Left renal cortex interstitium (tissue), 4 donors: ENCODE data around the gene SPOP. TPM values are rescaled to one million over a fixed set of nuclear protein-coding genes. Genes with fewer than 3 reads are reported as not detected.
"Not testable (repeated sequence)": the region's sequence is repeated elsewhere in the genome, so short reads cannot be mapped to it uniquely, and the experiment has no call there.

Experiments used
- DNase-seq, 4 donors: peaks; one replicate each; pipeline ENCODE4 v3.0.0-alpha.2; 2013; ENCODE audit warnings: low read depth in 4 of 4, low spot score in 2 of 4, missing footprints in 1 of 4
- polyA plus RNA-seq, 4 donors: library from polyadenylated mRNA; unstranded; fragments of 120-200 nt; gene quantifications; one replicate each; pipeline ENCODE4 v1.2.1, GENCODE V29; 2013; ENCODE audit not compliant: insufficient read length in 4 of 4

The SPOP gene
- polyA plus RNA-seq, 4 donors = 62.4 to 79.0 (median 69.9) TPM

DNA sequence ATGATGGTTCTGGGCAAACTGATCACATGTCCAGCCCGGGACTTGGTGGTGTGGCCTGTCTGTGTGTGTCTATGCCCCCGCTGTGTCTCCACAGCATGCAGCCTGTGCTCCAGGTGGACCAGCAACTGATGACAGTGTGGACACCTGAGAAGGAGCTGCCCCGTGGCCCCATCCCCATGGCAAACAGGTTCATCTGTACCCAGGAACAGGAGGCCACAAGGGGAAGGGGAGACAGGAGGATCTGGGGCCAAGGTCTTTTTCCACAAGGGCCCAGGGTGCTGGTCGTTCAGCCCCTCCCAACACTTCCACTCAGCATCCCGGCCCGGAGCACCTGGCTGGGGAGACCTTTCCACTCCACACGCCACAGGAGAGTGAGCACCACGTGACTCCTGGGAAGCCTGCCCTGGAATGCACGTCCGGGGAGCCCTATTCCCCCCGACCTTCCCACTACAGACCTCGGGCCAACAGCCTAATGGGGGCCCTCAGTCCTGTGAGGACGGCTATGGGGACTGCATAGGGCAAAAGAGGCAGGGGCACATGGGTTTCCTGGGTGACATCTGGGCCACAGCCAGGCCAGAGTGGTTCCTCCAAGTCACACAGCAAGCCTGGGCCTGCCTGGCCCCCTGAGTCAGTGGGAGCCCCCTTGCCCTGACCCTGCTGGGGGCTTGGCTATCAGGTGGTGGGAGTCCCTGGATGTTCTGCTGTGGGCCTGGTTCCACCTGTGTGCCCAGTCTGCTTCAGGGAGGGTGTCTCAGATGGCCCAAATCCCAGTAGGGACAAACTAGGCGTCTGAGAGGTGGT is 123.0 kb downstream of the SPOP start:
- DNase-seq = no peak

DNA sequence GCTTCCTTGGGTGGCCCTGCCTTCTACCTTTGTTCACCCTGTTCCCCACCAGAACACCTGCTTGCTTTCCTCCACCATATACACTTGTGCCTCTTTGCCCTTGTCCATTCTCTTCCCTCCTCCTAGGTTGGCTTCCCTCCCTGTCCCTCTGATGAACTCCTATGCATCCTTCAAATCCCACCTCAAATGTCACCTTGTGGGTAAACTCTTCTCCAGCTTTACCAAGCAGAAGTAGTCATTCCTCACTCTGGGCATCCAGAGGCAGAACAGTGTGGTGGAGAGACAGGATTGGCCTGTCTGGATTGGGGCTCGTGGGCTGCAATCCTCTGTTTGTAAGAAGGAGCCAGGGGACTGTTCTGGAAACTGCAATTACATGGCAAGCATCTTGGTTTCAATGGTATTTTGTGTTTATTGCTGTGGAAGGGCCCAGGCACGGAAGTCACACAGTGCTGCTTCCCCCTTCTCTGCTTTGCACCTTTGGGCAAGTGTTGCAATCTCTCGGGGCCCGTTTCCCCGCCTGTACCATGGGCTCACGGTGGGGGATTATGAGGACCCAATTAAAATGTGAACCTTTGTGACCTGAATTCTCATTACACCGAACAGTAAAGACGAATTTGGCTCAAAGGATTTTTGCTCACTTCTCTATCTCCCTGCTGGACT is 124.1 kb downstream of the SPOP start:
- DNase-seq = no peak

DNA sequence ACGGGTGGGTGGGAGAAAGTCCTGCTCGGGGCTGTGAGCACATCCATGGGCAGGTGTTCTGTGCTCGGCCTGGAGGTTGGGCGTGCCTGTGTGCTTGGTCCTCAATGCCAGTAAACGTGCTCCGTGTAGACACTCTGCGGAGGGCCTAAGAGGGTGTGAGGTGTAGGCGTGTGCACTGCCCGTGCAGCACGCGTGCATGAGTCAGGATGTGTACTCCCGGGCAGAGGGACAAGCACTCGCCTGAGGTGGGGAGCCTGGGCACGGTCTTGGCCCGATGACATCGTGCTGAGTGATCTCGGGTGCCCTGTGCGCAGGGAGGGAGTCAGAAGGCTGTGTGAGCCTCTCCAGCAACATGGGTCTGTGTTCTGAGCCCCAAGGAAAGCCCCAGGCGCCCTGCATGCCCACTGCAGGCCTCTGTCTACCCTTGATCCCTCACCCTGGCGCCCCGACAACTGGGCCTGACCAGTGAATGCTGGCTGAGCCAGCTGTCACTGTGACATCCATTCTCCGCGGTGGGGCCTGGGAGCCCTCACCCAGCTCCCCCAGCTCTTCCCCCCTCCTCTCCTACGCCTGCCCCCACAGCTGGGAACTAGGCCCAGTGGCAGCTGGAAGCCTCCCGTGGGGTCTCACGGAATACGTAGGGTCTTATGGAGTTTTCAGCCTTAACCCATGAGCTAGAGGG is 125.7 kb downstream of the SPOP start:
- no peak for DNase-seq

DNA sequence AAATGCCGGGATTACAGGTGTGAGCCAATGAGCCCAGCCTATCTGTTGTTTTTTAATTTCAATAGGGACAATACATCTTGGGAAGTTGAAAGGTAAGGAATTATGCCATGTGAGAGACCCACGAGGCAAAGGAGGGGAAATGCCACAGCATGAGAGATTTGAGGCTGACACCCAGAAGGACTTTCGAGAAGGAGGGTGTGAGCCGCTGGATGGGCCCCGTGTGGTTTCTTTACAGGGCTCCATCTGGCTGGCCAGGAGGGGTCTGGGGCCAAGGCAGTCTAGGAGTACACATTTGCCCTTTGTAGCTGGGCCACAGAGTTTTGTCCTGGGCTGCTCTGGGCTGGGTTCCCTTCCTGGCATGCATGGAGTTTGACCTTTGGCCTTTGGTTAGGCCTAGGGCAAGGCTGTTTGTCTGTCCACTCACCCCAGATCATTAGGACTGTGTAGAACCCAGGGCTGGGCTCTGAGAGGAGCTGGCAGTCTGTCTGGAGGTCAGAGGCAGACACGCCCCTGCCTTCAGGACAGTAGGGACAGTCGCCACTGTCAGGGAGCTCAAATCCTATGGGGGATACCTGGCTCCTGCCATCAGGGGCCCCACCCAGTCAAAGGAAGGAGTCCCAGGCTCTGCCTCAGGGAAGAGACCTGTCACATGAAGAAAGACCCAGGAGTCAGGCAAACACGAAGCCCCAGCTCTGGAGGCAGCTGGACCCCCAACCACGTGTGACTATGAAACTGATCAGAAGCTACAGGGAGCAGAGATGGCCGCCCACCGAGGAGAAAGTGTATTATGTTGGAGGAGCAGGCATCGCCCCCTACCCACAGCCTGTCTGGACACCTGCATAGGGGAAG is 126.5 kb downstream of the SPOP start:
- DNase-seq = no peak

DNA sequence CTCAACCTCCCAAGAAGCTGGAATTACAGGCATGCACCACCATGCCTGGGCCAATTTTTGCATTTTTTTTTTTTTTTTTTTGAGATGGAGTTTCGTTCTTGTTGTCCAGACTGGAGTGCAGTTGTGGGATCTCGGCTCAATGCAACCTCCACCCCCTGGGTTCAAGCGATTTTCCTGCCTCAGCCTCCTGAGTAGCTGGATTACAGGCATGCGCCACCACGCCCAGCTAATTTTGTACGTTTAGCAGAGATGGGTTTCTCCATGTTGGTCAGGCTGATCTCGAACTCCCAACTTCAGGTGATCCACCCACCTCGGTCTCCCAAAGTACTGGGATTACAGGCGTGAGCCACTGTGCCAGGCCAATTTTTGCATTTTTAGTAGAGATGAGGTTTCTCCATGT is 127.1 kb downstream of the SPOP start:
- DNase-seq = not testable (repeated sequence)

DNA sequence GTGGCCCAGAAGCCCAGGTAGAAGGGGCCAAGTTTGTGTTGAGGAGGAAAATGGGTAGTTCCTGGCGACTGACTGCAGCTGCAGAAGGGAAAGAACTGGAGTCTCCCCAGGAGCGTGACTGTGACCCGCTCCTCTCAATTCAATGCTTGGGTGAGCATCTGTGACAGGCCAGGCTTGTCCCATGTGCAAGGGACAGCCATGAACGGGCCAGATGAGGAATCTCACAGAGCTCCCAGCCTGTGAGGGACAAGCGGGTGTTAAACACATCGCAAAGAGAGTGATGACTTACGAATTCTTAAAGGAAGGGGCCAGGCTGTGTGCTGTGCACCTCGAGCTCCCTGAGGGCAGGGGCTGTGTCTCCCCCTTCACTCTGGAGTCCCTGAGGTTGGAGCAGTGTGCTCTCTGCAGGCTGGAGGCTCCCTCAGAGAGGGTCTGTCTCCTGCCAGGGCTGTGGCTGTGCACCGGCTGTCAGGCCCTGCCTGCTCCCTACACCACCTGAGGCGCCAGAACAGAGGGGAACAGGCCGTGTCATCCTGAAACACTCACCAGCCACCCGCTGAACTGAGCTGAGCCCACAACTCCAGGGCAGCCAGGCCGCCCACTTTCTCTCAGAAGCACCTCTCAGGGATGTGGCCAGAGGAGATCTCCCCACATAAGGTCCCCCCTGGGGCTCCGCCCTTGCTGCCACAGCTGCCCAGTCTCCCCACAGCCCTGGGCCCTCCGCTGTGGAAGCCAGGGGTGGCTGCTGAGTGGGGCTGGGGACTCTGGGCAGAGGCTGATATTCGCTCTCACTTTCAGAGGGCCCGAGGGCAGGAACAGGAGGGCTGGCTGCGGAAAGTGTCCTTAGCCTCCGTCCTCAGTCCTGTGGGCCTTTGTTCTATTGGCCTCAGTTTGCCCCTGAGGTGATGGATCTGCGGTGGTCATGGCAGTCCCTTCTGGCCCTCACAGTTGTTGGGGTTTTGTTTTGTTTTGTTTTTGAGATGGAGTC is 127.9 kb downstream of the SPOP start:
- DNase-seq = no peak

DNA sequence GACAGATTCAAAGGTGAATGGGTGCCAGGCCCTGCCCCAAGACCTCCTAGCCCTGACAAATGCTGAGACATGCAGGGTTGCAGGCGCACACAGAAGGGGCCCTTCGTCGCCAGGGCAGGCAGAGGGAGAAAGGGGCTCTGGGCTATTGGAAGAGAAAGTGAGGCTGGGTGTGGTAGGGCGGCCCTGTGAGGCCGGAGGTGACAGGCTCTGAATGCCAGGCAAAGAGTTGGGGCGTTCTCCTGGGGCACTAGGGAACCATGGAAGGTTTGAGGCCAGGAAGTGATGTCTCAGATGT is 128.6 kb downstream of the SPOP start:
- DNase-seq = no peak

Other genes with a start within 250 kb of the SPOP start
- 1 to 10 TPM; 3.6 to 8.9 (median 6.6) TPM for gene NGFR, start 182.8 kb downstream of the SPOP start, polyA plus RNA-seq
- 1 to 10 TPM in 3 of 4 donors, under 1 TPM in 1; 0.87 to 1.7 (median 1.4) TPM for gene NXPH3, start 102.2 kb downstream of the SPOP start, polyA plus RNA-seq
- gene SLC35B1, start 29.9 kb upstream of the SPOP start, polyA plus RNA-seq = 10 to 100 TPM; 76.8 to 86.2 (median 78.0) TPM
- 10 to 100 TPM; 18.7 to 24.3 (median 19.7) TPM for gene FAM117A, start 86.0 kb upstream of the SPOP start, polyA plus RNA-seq
- 10 to 100 TPM; 44.4 to 53.8 (median 49.8) TPM for gene KAT7, start 110.6 kb upstream of the SPOP start, polyA plus RNA-seq
- 1 to 10 TPM in 1 of 4 donors, under 1 TPM in 1, not detected in 2; 0.96 to 1.1 TPM for gene TAC4, start 170.0 kb upstream of the SPOP start, polyA plus RNA-seq